ENCODE measurements around the gene FAM83G.

FAM83G gene

GRCh38 chr17:19006698-19007097, 2.1 kb upstream of the FAM83G start:
- no peak overlapping the region for H3K4me3 ChIP-seq (ENCODE audit: low read depth, low read length)
- no peak for TF ChIP-seq CTCF (IDR thresholded peaks at IDR 0.05; ENCODE audit: low read depth, low read length)
- in situ Hi-C loops (cut with HindIII; ENCODE audit: low sequenced_read_pairs) = no loop called here
- no peak for DNase-seq (ENCODE audit: low read depth, low spot score)

- in situ Hi-C loops (cut with HindIII; ENCODE audit: low sequenced_read_pairs) = no loop called here
- no peak for DNase-seq (ENCODE audit: low read depth, low spot score)
- H3K4me3 ChIP-seq (ENCODE audit: low read depth, low read length) = no peak overlapping the region
- TF ChIP-seq CTCF (IDR thresholded peaks at IDR 0.05; ENCODE audit: low read depth, low read length) = no peak
These were observed 1.3 kb upstream of the FAM83G start for GRCh38 chr17:19005789-19006430.

- TF ChIP-seq CTCF (IDR thresholded peaks at IDR 0.05; ENCODE audit: low read depth, low read length) = no peak
- no peak for DNase-seq (ENCODE audit: low read depth, low spot score)
- H3K4me3 ChIP-seq (ENCODE audit: low read depth, low read length) = peak overlapping the region; percentile 36
- in situ Hi-C loops (cut with HindIII; ENCODE audit: low sequenced_read_pairs) = no loop called here
These were observed 691 bp upstream of the FAM83G start for GRCh38 chr17:19005137-19005773.

- H3K4me3 ChIP-seq (ENCODE audit: low read depth, low read length) = peak overlapping the region; percentile 65
- TF ChIP-seq CTCF (IDR thresholded peaks at IDR 0.05; ENCODE audit: low read depth, low read length) = no peak
- in situ Hi-C loops (cut with HindIII; ENCODE audit: low sequenced_read_pairs) = no loop called here
- DNase-seq (ENCODE audit: low read depth, low spot score) = peak; percentile 47
These were observed 782 bp downstream of the FAM83G start for GRCh38 chr17:19003543-19004420.

- DNase-seq (ENCODE audit: low read depth, low spot score) = peak; percentile 57
These were observed 1.6 kb downstream of the FAM83G start for GRCh38 chr17:19002805-19003542.

More at GRCh38 chr17:19002805-19003542, 1.6 kb downstream of the FAM83G start:
- TF ChIP-seq CTCF (IDR thresholded peaks at IDR 0.05; ENCODE audit: low read depth, low read length) = no peak
- peak overlapping the region; percentile 65 for H3K4me3 ChIP-seq (ENCODE audit: low read depth, low read length)
- in situ Hi-C loops (cut with HindIII; ENCODE audit: low sequenced_read_pairs) = no loop called here

All from astrocyte of the spinal cord (primary cell).